D341Med (cell line): ENCODE measurements around the gene GIGYF2.

Experiments
- DNase-seq: peaks from one replicate; pipeline ENCODE4 v3.0.0; 2012; ENCODE audit warnings: low spot score

The GIGYF2 gene

GRCh38 chr2:232869138-232870017 lies 172.2 kb downstream of the GIGYF2 start:
- no peak for DNase-seq

GRCh38 chr2:232870018-232870765 lies 173.1 kb downstream of the GIGYF2 start, which contains the start of gene SNORC:
Gene SNORC, plus strand, starts transcription at chr2:232870264. Its CDS starts 78 bp downstream, at chr2:232870342.
- no peak for DNase-seq

DNA sequence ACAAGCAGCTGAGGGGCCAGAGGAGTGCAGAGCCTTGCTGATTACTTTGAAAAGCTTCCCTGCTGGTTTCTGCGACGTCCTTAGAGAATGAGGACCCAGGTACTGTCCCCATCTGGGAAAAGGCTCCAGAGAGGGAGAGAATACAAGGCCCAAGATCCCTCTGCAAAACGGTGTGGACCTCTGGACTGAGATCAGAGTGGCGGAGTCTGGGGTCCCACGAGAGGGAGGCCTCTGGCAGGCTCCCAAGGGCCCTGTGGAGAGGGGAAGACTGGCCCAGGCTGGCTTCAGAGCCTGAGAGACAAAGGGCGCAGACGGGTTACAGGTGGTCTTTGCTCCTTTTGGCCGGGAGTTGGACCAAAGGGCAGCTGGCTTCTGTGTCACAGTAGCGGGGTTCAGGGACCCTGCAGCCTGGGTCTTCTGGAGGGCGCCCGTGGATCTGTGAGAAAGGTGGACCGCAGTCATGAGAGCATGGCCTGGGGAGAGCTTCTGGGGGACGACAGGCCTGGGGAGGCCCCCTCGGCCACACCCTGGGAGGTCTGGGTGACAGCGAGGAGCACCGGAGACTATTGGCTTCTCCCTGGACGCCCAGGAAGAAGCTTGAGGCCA lies 173.7 kb downstream of the GIGYF2 start:
- DNase-seq, result no peak

DNA sequence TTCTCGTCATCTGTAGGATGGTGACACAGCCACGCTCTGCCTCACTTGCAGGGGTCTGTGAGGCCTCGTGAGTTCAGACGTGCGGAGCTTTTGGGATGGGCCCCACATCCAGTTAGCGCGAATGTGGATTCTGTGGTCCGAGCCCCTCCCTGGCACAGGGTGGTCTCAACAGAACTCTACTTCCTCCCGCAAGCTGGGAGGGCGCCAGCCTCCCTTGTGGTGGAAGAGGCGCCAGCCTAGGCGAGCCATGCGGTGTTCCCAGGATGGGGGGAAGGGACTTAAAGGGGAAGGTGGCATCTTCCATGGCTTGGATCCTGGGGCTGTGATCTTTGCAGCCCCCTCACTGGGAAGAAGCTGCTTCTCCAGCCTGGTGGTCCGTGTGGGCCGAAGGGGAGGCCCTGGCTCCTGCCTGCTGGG lies 174.3 kb downstream of the GIGYF2 start:
- no peak for DNase-seq

- DNase-seq, result peak; percentile 14
Observed at GRCh38 chr2:232871835-232872736, 175.0 kb downstream of the GIGYF2 start.

GRCh38 chr2:232872826-232873225 lies 175.7 kb downstream of the GIGYF2 start:
- DNase-seq, result peak; percentile 10

DNA sequence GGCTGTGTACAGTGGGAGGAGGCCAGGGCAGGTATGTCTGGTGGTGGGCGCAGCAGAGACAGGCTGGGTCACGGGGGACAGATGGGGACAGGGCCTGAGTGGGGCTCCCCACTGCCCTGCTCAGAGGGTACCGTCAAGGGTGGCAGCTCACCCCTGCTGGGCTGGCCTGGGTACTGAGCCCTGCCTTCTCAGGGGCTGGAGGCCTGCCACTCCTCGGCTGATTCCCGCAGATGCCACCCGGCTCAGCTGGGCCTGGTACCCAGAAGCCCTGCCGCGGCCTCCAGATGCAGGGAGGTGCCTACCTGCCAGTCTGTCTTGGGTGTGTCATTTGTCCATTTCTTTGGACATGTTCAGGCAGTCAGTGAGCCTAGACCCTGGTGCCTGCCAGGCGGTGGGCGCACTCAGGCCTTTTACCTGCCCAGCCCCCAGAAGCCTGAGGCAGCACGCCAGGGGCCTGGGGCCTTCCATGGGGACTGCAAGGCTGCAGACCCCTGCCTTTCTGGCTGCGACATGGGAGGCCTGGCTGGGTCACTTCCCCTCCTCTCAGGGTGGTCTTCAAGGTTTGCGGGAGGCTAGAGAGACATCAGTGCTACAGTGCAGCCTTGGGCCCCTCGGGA lies 176.3 kb downstream of the GIGYF2 start:
- DNase-seq, result no peak

GRCh38 chr2:232873909-232874641 lies 176.9 kb downstream of the GIGYF2 start:
- no peak for DNase-seq

GRCh38 chr2:232874677-232875223 lies 177.6 kb downstream of the GIGYF2 start:
- no peak for DNase-seq

- peak; percentile 65 for DNase-seq
Observed at GRCh38 chr2:232875256-232876121, 178.4 kb downstream of the GIGYF2 start.

GRCh38 chr2:232876161-232876977 lies 179.2 kb downstream of the GIGYF2 start:
- peak; percentile 86 for DNase-seq

- no peak for DNase-seq
Observed at GRCh38 chr2:232876978-232877441, 179.9 kb downstream of the GIGYF2 start.

DNA sequence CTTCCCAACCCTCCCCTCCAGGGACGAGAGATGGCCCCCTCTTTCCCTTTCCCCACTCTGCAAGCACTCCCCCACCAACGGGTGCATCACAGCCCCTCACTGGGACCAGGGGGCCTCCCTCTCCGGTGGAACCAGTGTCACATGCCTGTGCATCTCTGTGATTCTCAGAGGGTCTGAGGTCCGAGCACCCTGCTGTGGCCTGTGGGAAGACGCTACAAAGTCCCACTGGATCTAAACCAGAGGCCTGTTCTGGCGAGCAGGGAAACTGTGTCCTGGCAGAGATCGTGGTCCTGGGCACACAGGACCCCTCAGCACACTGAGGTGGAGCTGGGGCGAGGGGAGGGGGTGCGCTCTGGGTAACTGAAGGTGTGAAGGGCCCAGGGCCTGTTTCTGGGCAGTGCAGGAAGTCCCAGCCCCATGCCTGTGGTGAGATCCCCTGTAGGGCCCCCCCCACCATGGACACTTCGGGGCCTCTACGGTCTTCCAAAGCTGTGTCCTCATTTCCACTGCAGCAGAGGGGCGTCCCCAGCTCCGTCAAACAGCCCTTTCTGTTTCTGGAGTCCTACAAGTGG lies 180.9 kb downstream of the GIGYF2 start:
- no peak for DNase-seq

- DNase-seq, result no peak
Observed at GRCh38 chr2:232878855-232879617, 181.9 kb downstream of the GIGYF2 start.

DNA sequence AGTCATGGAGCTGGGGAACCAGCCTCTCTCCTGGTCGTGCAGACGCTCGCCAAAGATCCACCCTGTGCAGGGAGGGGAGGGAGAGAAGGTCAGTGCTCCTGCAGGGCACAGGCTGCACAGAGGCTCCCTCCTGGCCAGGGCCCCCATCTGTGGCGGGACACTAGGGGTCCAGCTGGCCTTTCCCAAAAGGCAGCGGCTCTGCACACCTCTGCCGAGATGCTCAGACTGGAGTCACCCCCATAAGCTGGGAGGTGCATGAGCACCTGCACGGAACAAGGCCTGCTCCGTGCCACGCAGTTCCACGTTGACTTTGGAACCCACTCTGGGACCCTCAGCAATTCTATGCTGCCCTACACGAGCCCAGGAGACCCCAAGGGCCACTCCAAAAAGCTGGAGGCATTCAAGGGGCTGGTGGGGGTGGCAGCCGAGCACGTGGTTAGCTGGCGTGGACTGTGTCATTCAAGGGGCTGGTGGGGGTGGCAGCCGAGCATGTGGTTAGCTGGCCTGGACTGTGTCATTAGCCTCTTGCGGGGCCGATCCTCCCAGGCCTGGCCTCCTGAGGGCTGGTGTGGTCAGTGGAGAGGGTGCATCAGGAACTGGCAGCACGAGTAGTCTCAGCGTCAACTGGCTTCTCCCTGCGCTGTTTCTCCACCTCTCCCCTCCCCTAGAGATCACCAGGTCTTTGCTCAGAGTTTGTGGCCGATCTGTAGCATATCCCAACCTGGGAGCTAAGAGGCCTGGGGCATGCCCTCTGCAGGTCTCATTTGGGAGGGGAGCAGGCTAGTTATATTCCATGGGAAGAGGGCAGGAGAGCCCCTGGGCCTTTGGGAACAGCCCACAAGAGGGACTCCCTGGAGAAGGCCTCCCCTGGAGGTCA lies 182.7 kb downstream of the GIGYF2 start:
- no peak for DNase-seq

DNA sequence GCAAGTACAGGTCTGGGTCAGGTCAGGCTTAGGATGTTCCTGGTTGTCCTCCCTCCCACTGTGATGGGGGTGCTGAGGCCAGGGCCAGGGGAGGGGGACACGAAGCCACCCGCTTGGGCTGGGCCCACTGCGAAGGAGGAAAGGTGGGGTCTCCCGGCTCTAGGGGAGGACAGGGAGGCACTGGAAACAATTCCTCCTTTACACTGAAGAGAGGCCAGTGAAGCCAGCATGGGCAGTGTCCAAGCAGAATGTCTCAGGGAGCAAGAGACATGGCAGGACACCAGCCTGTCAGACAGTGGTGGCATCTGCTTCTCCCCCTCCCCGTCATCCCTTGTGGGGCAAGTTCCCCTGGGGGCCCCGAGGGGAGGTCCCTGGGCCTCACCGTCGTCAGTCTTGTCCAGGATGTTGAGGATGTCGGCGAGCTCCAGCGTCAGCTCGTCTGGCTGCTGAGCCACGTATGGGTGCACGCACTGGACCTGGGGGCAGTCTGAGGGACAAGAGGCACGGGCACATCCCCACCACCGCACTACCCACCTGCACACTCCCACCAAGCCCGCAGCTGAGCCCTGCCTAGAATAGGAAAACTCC lies 183.7 kb downstream of the GIGYF2 start:
- DNase-seq, result no peak
